RWPE1 (cell line): ENCODE measurements around the gene OGFR.

Experiments used
- CTCF ChIA-PET: fragments of 350-600 bp; sonication (Branson Sonifier 250); formaldehyde crosslinking; extraction: SDS; loops from one replicate; lab custom pipeline; 2021; lab: Yijun Ruan, JAX
- POLR2A ChIA-PET: fragments of 400-600 bp; formaldehyde crosslinking; extraction: SDS; loops from one replicate; lab custom pipeline; 2020; ENCODE audit warnings: antibody characterized with exemption; ENCODE audit not compliant: low non-redundant PET; lab: Yijun Ruan, JAX
- DNase-seq: peaks from one replicate; pipeline ENCODE4 v3.0.0; 2012; ENCODE audit warnings: low spot score
- H3K27ac ChIP-seq: fragments of 450-650 bp; 2 replicates; pipeline ENCODE4 v1.5.1; 2017
- CTCF ChIP-seq: fragments of 450-650 bp; conservative IDR thresholded peaks from 2 replicates; pipeline ENCODE4 v1.5.1; 2017; ENCODE audit warnings: low read depth, mild to moderate bottlenecking

OGFR gene

GRCh38 chr20:62779417-62779685 is 25.3 kb upstream of the OGFR start:
- TF ChIP-seq CTCF, result no peak
- ChIA-PET POLR2A (no interaction called here), CTCF (interaction anchor here (0.9 to 1.6 kb wide), 2 partner anchors 39 to 75 kb away, joined by 3 to 7 read pairs; no protein-coding TSS in a partner anchor)
- no peak for DNase-seq
- H3K27ac ChIP-seq, result no peak overlapping the region; the same call in 1 of the 2 replicates

- TF ChIP-seq CTCF, result no peak
- peak overlapping the region; percentile 0; the same call in 1 of the 2 replicates for H3K27ac ChIP-seq
- ChIA-PET CTCF (interaction anchor here (0.9 to 1.6 kb wide), 3 partner anchors 11 to 76 kb away, joined by 3 to 7 read pairs (median 3); no protein-coding TSS in a partner anchor), POLR2A (no interaction called here)
- DNase-seq, result no peak
Observed at GRCh38 chr20:62780204-62780603, 24.4 kb upstream of the OGFR start.

DNA sequence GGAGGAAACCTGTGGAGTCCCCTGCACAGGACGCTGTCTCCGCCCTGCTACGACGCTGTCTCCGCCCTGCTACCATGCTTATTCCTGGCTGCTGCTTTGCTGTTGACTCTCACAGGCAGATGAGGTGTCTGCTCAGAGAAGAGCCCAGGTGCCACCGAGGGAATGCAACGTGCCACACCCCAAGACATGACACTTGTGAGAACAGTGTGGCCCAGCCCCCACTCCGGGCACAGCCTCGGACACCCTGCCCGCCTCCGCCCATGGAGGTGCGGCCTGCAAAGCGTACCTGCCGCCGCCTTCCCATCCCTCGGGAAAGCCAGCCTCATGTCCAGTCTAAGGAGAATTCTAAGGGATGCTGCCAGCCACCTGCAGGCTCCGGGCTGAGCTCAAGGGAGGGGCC is 23.9 kb upstream of the OGFR start:
- TF ChIP-seq CTCF, result no peak
- CTCF ChIA-PET, result interaction anchor here (0.7 to 1.6 kb wide), 3 partner anchors 10 to 77 kb away, joined by 3 to 7 read pairs (median 5); no protein-coding TSS in a partner anchor
- H3K27ac ChIP-seq, result peak overlapping the region; percentile 0; the same call in 1 of the 2 replicates
- DNase-seq, result no peak
- POLR2A ChIA-PET, result no interaction called here

GRCh38 chr20:62782149-62782892 is 22.3 kb upstream of the OGFR start:
- no peak for DNase-seq
- no peak overlapping the region for H3K27ac ChIP-seq
- no peak for TF ChIP-seq CTCF
- ChIA-PET CTCF (interaction anchor here (0.6 to 1.9 kb wide), 5 partner anchors 9 to 138 kb away, joined by 3 to 14 read pairs (median 5); no protein-coding TSS in a partner anchor), POLR2A (interaction anchor here (0.6 kb wide), 1 partner anchor 139 kb away, joined by 3 read pairs; no protein-coding TSS in a partner anchor)

DNA sequence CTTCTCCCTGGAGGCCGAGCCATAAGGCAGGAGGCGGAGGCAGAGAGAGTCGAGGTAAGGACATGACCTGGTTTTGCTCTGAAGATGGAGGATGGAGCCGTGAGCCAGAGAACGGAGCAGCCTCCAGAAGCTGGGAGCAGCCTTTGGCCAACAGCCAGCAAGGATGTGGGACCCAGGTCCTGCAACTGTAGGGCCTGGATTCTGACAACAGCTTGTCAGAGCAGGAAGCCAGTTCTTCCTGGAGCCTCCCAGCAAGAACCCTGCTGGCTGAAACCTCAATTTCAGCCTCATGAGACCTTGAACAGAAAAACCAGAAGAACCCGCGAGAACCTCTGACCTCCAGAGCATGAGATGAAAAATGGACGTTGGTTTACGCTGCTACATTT is 21.7 kb upstream of the OGFR start:
- DNase-seq, result no peak
- CTCF ChIA-PET, result interaction anchor here (0.6 to 1.9 kb wide), 5 partner anchors 9 to 594 kb away, joined by 3 to 14 read pairs (median 5); no protein-coding TSS in a partner anchor
- TF ChIP-seq CTCF, result no peak
- POLR2A ChIA-PET, result interaction anchor here (0.6 kb wide), 1 partner anchor 139 kb away, joined by 3 read pairs; no protein-coding TSS in a partner anchor
- H3K27ac ChIP-seq, result no peak overlapping the region

GRCh38 chr20:62784497-62784896 is 20.1 kb upstream of the OGFR start:
- CTCF ChIA-PET, result interaction anchor here (0.7 kb wide), 1 partner anchor 35 kb away, joined by 3 read pairs; no protein-coding TSS in a partner anchor
- no peak for DNase-seq
- POLR2A ChIA-PET, result no interaction called here
- H3K27ac ChIP-seq, result no peak overlapping the region
- no peak for TF ChIP-seq CTCF
